ENCODE data around the gene TBCCD1. TPM values are rescaled to one million over a fixed set of nuclear protein-coding genes. Genes with fewer than 3 reads are reported as not detected.
"Not testable (repeated sequence)": the region's sequence is repeated elsewhere in the genome, so short reads cannot be mapped to it uniquely, and the experiment has no call there.

TBCCD1 gene
- total and polyA plus RNA-seq, 8 donors: 11.6 to 23.0 (median 19.2) TPM

- Histone ChIP-seq H3K4me3 (no peak overlapping the region), H3K27me3 (no peaks in the 10 kb centered on the region), H3K4me1 (no peaks in the 10 kb centered on the region), H3K36me3 (peaks cover 0 to 6% of the 10 kb centered on the region in 2 donors), H3K27ac (no peak overlapping the region), H3K9me3 (no peaks in the 10 kb centered on the region)
- intact Hi-C loops (cut with DNase I): loop anchor here in 1 of 2 donors (10.0 kb wide), 1 partner anchor 549 kb away; no protein-coding TSS in a partner anchor
- ATAC-seq: peak; percentile 64
- TF ChIP-seq CTCF (IDR thresholded peaks at IDR 0.05): no peak
- DNase-seq: no peak
Observed at GRCh38 chr3:186534113-186534669, 32.9 kb downstream of the TBCCD1 start.

DNA sequence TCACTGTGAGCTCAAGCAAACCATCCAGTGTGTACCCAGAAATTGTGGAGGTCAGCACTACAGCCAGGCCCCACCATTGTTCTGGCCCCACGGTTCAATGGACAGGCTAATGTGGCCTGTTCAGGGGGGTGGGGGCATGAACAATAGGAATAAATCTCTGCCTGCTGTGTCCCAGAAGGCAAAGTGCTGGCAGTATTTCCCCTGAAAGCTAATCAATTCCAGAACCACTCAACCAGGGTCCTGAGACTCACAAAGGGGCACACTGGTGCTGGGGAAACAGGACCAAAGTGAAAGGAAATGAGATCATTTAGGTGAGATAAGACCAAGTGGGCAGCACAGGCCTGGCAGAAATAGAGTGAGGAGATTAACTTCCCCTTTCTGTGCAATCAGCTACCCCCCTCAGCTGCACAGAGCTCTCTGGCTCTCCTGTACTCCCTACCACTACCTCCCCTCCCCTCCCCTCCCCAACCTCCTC, 34.5 kb downstream of the TBCCD1 start:
- DNase-seq: no peak
- intact Hi-C loops (cut with DNase I): loop anchor here in 1 of 2 donors (10.0 kb wide), 1 partner anchor 548 kb away; no protein-coding TSS in a partner anchor
- no peak for ATAC-seq

GRCh38 chr3:186531694-186532093, 35.4 kb downstream of the TBCCD1 start:
- not testable (repeated sequence) for H3K4me3 ChIP-seq, ATAC-seq, H3K27ac ChIP-seq, H3K4me1 ChIP-seq, DNase-seq, H3K36me3 ChIP-seq, H3K27me3 ChIP-seq, H3K9me3 ChIP-seq
- intact Hi-C loops (cut with DNase I): loop anchor here in 1 of 2 donors (10.0 kb wide), 1 partner anchor 547 kb away; no protein-coding TSS in a partner anchor

More for the DNA sequence above, 34.5 kb downstream of the TBCCD1 start:
- Histone ChIP-seq H3K9me3 (no peaks in the 10 kb centered on the region), H3K27ac (no peak overlapping the region), H3K36me3 (no peaks in the 10 kb centered on the region), H3K27me3 (no peaks in the 10 kb centered on the region), H3K4me3 (no peak overlapping the region), H3K4me1 (no peaks in the 10 kb centered on the region)
- TF ChIP-seq CTCF (IDR thresholded peaks at IDR 0.05): no peak

GRCh38 chr3:186530415-186530814, 36.7 kb downstream of the TBCCD1 start:
- H3K27ac ChIP-seq: no peak overlapping the region
- no peaks in the 10 kb centered on the region for H3K27me3 ChIP-seq
- H3K36me3 ChIP-seq: no peaks in the 10 kb centered on the region
- DNase-seq (no peak), ATAC-seq (no peak)
- no peak for TF ChIP-seq CTCF (IDR thresholded peaks at IDR 0.05)
- intact Hi-C loops (cut with DNase I): loop anchor here in 1 of 2 donors (10.0 kb wide), 1 partner anchor 546 kb away; no protein-coding TSS in a partner anchor
- H3K4me1 ChIP-seq: no peaks in the 10 kb centered on the region
- no peak overlapping the region for H3K4me3 ChIP-seq
- H3K9me3 ChIP-seq: no peaks in the 10 kb centered on the region

GRCh38 chr3:186529201-186529999, 37.7 kb downstream of the TBCCD1 start:
- H3K27me3 ChIP-seq: no peaks in the 10 kb centered on the region
- H3K36me3 ChIP-seq: no peaks in the 10 kb centered on the region
- ATAC-seq (no peak), DNase-seq (no peak)
- H3K4me3 ChIP-seq: no peak overlapping the region
- no peaks in the 10 kb centered on the region for H3K4me1 ChIP-seq
- H3K27ac ChIP-seq: no peak overlapping the region
- intact Hi-C loops (cut with DNase I): no loop called here
- no peak for TF ChIP-seq CTCF (IDR thresholded peaks at IDR 0.05)
- H3K9me3 ChIP-seq: no peaks in the 10 kb centered on the region
